ENCODE results near the gene OXTR.

Gene OXTR

GRCh38 chr3:8773941-8774542 lies 4.6 kb upstream of the OXTR start (continued):
- TF ChIP-seq ZNF654 (tag by site-specific recombination; IDR thresholded peaks at IDR 0.05; ENCODE audit: low read depth): no peak
- TF ChIP-seq, protein P1, sequence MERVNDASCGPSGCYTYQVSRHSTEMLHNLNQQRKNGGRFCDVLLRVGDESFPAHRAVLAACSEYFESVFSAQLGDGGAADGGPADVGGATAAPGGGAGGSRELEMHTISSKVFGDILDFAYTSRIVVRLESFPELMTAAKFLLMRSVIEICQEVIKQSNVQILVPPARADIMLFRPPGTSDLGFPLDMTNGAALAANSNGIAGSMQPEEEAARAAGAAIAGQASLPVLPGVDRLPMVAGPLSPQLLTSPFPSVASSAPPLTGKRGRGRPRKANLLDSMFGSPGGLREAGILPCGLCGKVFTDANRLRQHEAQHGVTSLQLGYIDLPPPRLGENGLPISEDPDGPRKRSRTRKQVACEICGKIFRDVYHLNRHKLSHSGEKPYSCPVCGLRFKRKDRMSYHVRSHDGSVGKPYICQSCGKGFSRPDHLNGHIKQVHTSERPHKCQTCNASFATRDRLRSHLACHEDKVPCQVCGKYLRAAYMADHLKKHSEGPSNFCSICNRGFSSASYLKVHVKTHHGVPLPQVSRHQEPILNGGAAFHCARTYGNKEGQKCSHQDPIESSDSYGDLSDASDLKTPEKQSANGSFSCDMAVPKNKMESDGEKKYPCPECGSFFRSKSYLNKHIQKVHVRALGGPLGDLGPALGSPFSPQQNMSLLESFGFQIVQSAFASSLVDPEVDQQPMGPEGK (tag by site-specific recombination; IDR thresholded peaks at IDR 0.05): no peak
- TF ChIP-seq, protein P2, sequence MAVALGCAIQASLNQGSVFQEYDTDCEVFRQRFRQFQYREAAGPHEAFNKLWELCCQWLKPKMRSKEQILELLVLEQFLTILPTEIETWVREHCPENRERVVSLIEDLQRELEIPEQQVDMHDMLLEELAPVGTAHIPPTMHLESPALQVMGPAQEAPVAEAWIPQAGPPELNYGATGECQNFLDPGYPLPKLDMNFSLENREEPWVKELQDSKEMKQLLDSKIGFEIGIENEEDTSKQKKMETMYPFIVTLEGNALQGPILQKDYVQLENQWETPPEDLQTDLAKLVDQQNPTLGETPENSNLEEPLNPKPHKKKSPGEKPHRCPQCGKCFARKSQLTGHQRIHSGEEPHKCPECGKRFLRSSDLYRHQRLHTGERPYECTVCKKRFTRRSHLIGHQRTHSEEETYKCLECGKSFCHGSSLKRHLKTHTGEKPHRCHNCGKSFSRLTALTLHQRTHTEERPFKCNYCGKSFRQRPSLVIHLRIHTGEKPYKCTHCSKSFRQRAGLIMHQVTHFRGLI (tag by site-specific recombination; IDR thresholded peaks at IDR 0.05): no peak

- ChIA-PET POLR2A (no interaction called here), CTCF (interaction anchor here (0.7 to 2.8 kb wide), 33 partner anchors 9 to 1809 kb away, joined by 3 to 27 read pairs (median 7); no protein-coding TSS in a partner anchor)
- Histone ChIP-seq H3K36me3 (ENCODE audit: control insufficient read depth in 2 of 2, insufficient read depth in 1 of 2, low read length in 2 of 2) (no peaks in the 10 kb centered on the region), H3K4me3 (ENCODE audit: low read depth, low read length) (no peak overlapping the region), H3K27ac (ENCODE audit: extremely low read depth, low read depth, low read length) (no peak overlapping the region), H3K9me3 (ENCODE audit: control insufficient read depth, insufficient read depth, low read depth, low read length) (no peaks in the 10 kb centered on the region), H3K4me1 (ENCODE audit: control insufficient read depth, insufficient read depth, low read length) (no peaks in the 10 kb centered on the region)
- no peak for TF ChIP-seq ZNF16 (tag by site-specific recombination; IDR thresholded peaks at IDR 0.05; ENCODE audit: low read depth)
- TF ChIP-seq ZNF266 (tag by site-specific recombination; IDR thresholded peaks at IDR 0.05; ENCODE audit: low read depth): no peak
- TF ChIP-seq ZNF341 (tag by site-specific recombination; IDR thresholded peaks at IDR 0.05; ENCODE audit: low read depth): no peak
- no peak for TF ChIP-seq OVOL3 (tag by site-specific recombination; IDR thresholded peaks at IDR 0.05)
- no peak for TF ChIP-seq ZNF416 (tag by site-specific recombination; IDR thresholded peaks at IDR 0.05)
- TF ChIP-seq REPIN1 (tag by site-specific recombination; IDR thresholded peaks at IDR 0.05; ENCODE audit: low read depth): no peak
- TF ChIP-seq ZBTB48 (tag by site-specific recombination; IDR thresholded peaks at IDR 0.05): no peak
- no peak for TF ChIP-seq ZNF133 (tag by site-specific recombination; IDR thresholded peaks at IDR 0.05)
- TF ChIP-seq ZNF248 (tag by site-specific recombination; IDR thresholded peaks at IDR 0.05): no peak
- no peak for TF ChIP-seq ZNF292 (tag by site-specific recombination; IDR thresholded peaks at IDR 0.05; ENCODE audit: borderline replicate concordance, low read depth)
- TF ChIP-seq ZNF169 (tag by site-specific recombination; IDR thresholded peaks at IDR 0.05): no peak
- TF ChIP-seq ZBTB21 (tag by site-specific recombination; IDR thresholded peaks at IDR 0.05): no peak
- no peak for TF ChIP-seq ZNF596 (tag by site-specific recombination; IDR thresholded peaks at IDR 0.05)
These were observed 887 bp downstream of the OXTR start for GRCh38 chr3:8768364-8769087.

GRCh38 chr3:8767667-8768363 lies 1.6 kb downstream of the OXTR start:
- TF ChIP-seq ZNF488 (tag by site-specific recombination; IDR thresholded peaks at IDR 0.05): no peak
- TF ChIP-seq ZNF248 (tag by site-specific recombination; IDR thresholded peaks at IDR 0.05): no peak
- no peak for TF ChIP-seq ZBTB20 (tag by site-specific recombination; IDR thresholded peaks at IDR 0.05)
- no peak for TF ChIP-seq ZNF221 (tag by site-specific recombination; IDR thresholded peaks at IDR 0.05; ENCODE audit: borderline replicate concordance)
- ChIA-PET POLR2A (no interaction called here), CTCF (interaction anchor here (1.8 to 2.4 kb wide), 4 partner anchors 11 to 106 kb away, joined by 5 to 27 read pairs (median 8); no protein-coding TSS in a partner anchor)
- Histone ChIP-seq H3K36me3 (ENCODE audit: control insufficient read depth in 2 of 2, insufficient read depth in 1 of 2, low read length in 2 of 2) (no peaks in the 10 kb centered on the region), H3K4me1 (ENCODE audit: control insufficient read depth, insufficient read depth, low read length) (no peaks in the 10 kb centered on the region), H3K9me3 (ENCODE audit: control insufficient read depth, insufficient read depth, low read depth, low read length) (no peaks in the 10 kb centered on the region), H3K27ac (ENCODE audit: extremely low read depth, low read depth, low read length) (no peak overlapping the region), H3K4me3 (ENCODE audit: low read depth, low read length) (no peak overlapping the region)
